ENCODE results near the gene CKB.
A peak's percentile ranks its signal among the peaks of the same experiment; 100 is the strongest.
"Not testable (repeated sequence)": the region's sequence is repeated elsewhere in the genome, so short reads cannot be mapped to it uniquely, and the experiment has no call there.

The CKB gene

GRCh38 chr14:103526247-103526913, 3.8 kb upstream of the CKB start:
- no peak for DNase-seq (ENCODE audit: low spot score)

- not testable (repeated sequence) for DNase-seq (ENCODE audit: low spot score)
These were observed 3.0 kb upstream of the CKB start for GRCh38 chr14:103525430-103526246.

- no peak for DNase-seq (ENCODE audit: low spot score)
These were observed 1.6 kb upstream of the CKB start for GRCh38 chr14:103524002-103524935.

GRCh38 chr14:103523575-103523954, 935 bp upstream of the CKB start:
- DNase-seq (ENCODE audit: low spot score) = no peak

- no peak for DNase-seq (ENCODE audit: low spot score)
These were observed 573 bp downstream of the CKB start for GRCh38 chr14:103521951-103522563.

- no peak for DNase-seq (ENCODE audit: low spot score)
These were observed 1.1 kb downstream of the CKB start for GRCh38 chr14:103521438-103521950.

GRCh38 chr14:103520657-103521437, 1.8 kb downstream of the CKB start:
- peak; percentile 86 for DNase-seq (ENCODE audit: low spot score)

GRCh38 chr14:103520269-103520656, 2.4 kb downstream of the CKB start:
- no peak for DNase-seq (ENCODE audit: low spot score)

- DNase-seq (ENCODE audit: low spot score) = no peak
These were observed 2.8 kb downstream of the CKB start for GRCh38 chr14:103519837-103520212.

GRCh38 chr14:103519043-103519836, 3.4 kb downstream of the CKB start:
- no peak for DNase-seq (ENCODE audit: low spot score)

GRCh38 chr14:103518422-103519042, 4.1 kb downstream of the CKB start:
- peak; percentile 95 for DNase-seq (ENCODE audit: low spot score)

GRCh38 chr14:103517721-103518421, 4.8 kb downstream of the CKB start:
- no peak for DNase-seq (ENCODE audit: low spot score)

GRCh38 chr14:103517174-103517566, 5.5 kb downstream of the CKB start:
- no peak for DNase-seq (ENCODE audit: low spot score)

- DNase-seq (ENCODE audit: low spot score) = no peak
These were observed 6.0 kb downstream of the CKB start for GRCh38 chr14:103516426-103517173.

- DNase-seq (ENCODE audit: low spot score) = peak; percentile 5
These were observed 7.8 kb downstream of the CKB start for GRCh38 chr14:103514596-103515421.

- no peak for DNase-seq (ENCODE audit: low spot score)
These were observed 9.7 kb downstream of the CKB start for GRCh38 chr14:103512701-103513611.

All from HuH-7 (cell line).